Keratinocyte (primary cell): ENCODE data around the gene FNDC1. TPM values are rescaled to one million over a fixed set of nuclear protein-coding genes. Genes with fewer than 3 reads are reported as not detected.

Experiments used
- DNase-seq: peaks from one replicate; pipeline ENCODE4 v3.0.0-alpha.2; 2011; ENCODE audit warnings: low read depth, missing footprints, low spot score
- FAIRE-seq: peaks from 2 replicates; lab custom pipeline; 2011; peaks lifted over from hg19 to GRCh38; lab: Jason Lieb, UNC
- H2AFZ ChIP-seq: 2 replicates; pipeline ENCODE4 v1.6.0; 2012; ENCODE audit warnings: low read length, control low read depth, inconsistent platforms; ENCODE audit not compliant: control insufficient read depth
- H3K27ac ChIP-seq: 2 replicates; pipeline ENCODE4 v1.5.1; 2011; ENCODE audit warnings: low read length; ENCODE audit not compliant: control insufficient read depth, insufficient read depth
- H3K27me3 ChIP-seq: 3 replicates; pipeline ENCODE4 v1.6.0; 2011; ENCODE audit warnings: low read length; ENCODE audit not compliant: control insufficient read depth, insufficient read depth; ENCODE audit errors: extremely low read depth
- H3K36me3 ChIP-seq, 2 experiments: 2 replicates in 1 of 2; 3 replicates in 1 of 2; pipeline ENCODE4 v1.5.1; 2011; ENCODE audit warnings: low read length in 2 of 2, mild to moderate bottlenecking in 1 of 2; ENCODE audit not compliant: control insufficient read depth in 2 of 2, insufficient read depth in 2 of 2; ENCODE audit errors: extremely low read depth in 1 of 2
- H3K4me1 ChIP-seq: 3 replicates; pipeline ENCODE4 v1.5.1; 2011; ENCODE audit warnings: low read length; ENCODE audit not compliant: control insufficient read depth, insufficient read depth; ENCODE audit errors: extremely low read depth
- H3K4me2 ChIP-seq: 3 replicates; pipeline ENCODE4 v1.6.0; 2011; ENCODE audit warnings: low read depth, low read length; ENCODE audit not compliant: control insufficient read depth, insufficient read depth; ENCODE audit errors: extremely low read depth
- H3K4me3 ChIP-seq, 3 experiments: fragments of 200-600 bp in 1 of 3; sonication (generic) in 1 of 3; 2 replicates in 2 of 3; 3 replicates in 1 of 3; pipeline ENCODE4 v1.5.1; 2011 to 2016; ENCODE audit warnings: low read length in 3 of 3, mild to moderate bottlenecking in 3 of 3, control low read depth in 2 of 3, inconsistent platforms in 1 of 3, low read depth in 1 of 3, mixed read lengths in 1 of 3, mixed run types in 1 of 3, moderate library complexity in 1 of 3; ENCODE audit not compliant: control insufficient read depth in 2 of 3, insufficient read depth in 2 of 3; ENCODE audit errors: extremely low read depth in 1 of 3
- H3K79me2 ChIP-seq: 2 replicates; pipeline ENCODE4 v1.6.0; 2012; ENCODE audit warnings: low read length; ENCODE audit not compliant: control insufficient read depth, insufficient read depth
- H3K9ac ChIP-seq: 3 replicates; pipeline ENCODE4 v1.6.0; 2011; ENCODE audit warnings: low read length; ENCODE audit not compliant: control insufficient read depth, insufficient read depth; ENCODE audit errors: extremely low read depth
- H3K9me1 ChIP-seq: 3 replicates; pipeline ENCODE4 v1.6.0; 2011; ENCODE audit warnings: low read length; ENCODE audit not compliant: control insufficient read depth, insufficient read depth; ENCODE audit errors: extremely low read depth
- H3K9me3 ChIP-seq: 2 replicates; pipeline ENCODE4 v1.5.1; 2012; ENCODE audit warnings: low read depth, low read length; ENCODE audit not compliant: control insufficient read depth
- H4K20me1 ChIP-seq: 3 replicates; pipeline ENCODE4 v1.6.0; 2011; ENCODE audit warnings: low read length; ENCODE audit not compliant: control insufficient read depth, insufficient read depth; ENCODE audit errors: extremely low read depth
- CTCF ChIP-seq, 3 experiments: IDR thresholded peaks in 1 of 3; conservative IDR thresholded peaks in 1 of 3; optimal IDR thresholded peaks in 1 of 3; 2 replicates in 2 of 3; 3 replicates in 1 of 3; pipeline versions ENCODE3 to v1.5.1; 2011; ENCODE audit warnings: low read length in 3 of 3, mild to moderate bottlenecking in 3 of 3, moderate library complexity in 2 of 3, control low read depth in 1 of 3, inconsistent platforms in 1 of 3; ENCODE audit not compliant: insufficient read depth in 2 of 3; ENCODE audit errors: extremely low read depth in 1 of 3
- EZH2 ChIP-seq: IDR thresholded peaks from one replicate; pipeline ENCODE4 v1.6.1; 2012; ENCODE audit warnings: inconsistent platforms, mild to moderate bottlenecking, low read length, moderate library complexity
- dilution Hi-C: fragments of 300-500 bp; cut with MboI; formaldehyde crosslinking; loops from one replicate; pipeline ENCODE4 v1.7.0; 2020; ENCODE audit warnings: low sequenced_read_pairs; ENCODE audit not compliant: extremely low pct_ligation_motif_present
- polyA plus RNA-seq, 5 experiments: library from polyadenylated mRNA; depleted of rRNA in 3 of 5; stranded (reverse) in 3 of 5; stranded (forward) in 1 of 5; unstranded in 1 of 5; fragments of >200 nt; gene quantifications; 1 replicate in 1 of 5; 2 replicates in 3 of 5; 3 replicates in 1 of 5; pipeline versions ENCODE4 v1.2.1 to v1.2.3, GENCODE V29; 2011 to 2012; ENCODE audit warnings: missing spikeins in 2 of 5, low read depth in 1 of 5, low replicate concordance in 1 of 5

FNDC1 gene
- polyA plus RNA-seq, 1 donor (not counting 4 experiments of a cell fraction or from before 2014, with no cell fraction given), result not detected

GRCh38 chr6:159313018-159313417, 143.8 kb downstream of the FNDC1 start:
- Histone ChIP-seq H3K4me1 (no peaks in the 10 kb centered on the region), H3K9me1 (no peaks in the 10 kb centered on the region), H2AFZ (no peak overlapping the region), H3K79me2 (no peaks in the 10 kb centered on the region), H3K4me2 (no peak overlapping the region), H3K36me3 (no peaks in the 10 kb centered on the region), H3K27me3 (no peaks in the 10 kb centered on the region), H4K20me1 (no peaks in the 10 kb centered on the region), H3K27ac (no peak overlapping the region), H3K9me3 (no peaks in the 10 kb centered on the region), H3K4me3 (no peak overlapping the region), H3K9ac (no peak overlapping the region)
- FAIRE-seq, result no peak
- TF ChIP-seq EZH2 (no peak), CTCF (optimal IDR thresholded peaks at IDR 0.05 in 1 of 3, IDR thresholded peaks at IDR 0.05 in 1 of 3, conservative IDR thresholded peaks at IDR 0.05 in 1 of 3; ENCODE audit: extremely low read depth in 1 of 3, insufficient read depth in 2 of 3, low read length in 3 of 3) (no peak)
- dilution Hi-C loops, result no loop called here
- no peak for DNase-seq

- TF ChIP-seq EZH2, result no peak
- no peak for TF ChIP-seq CTCF (optimal IDR thresholded peaks at IDR 0.05 in 1 of 3, IDR thresholded peaks at IDR 0.05 in 1 of 3, conservative IDR thresholded peaks at IDR 0.05 in 1 of 3; ENCODE audit: extremely low read depth in 1 of 3, insufficient read depth in 2 of 3, low read length in 3 of 3)
- Histone ChIP-seq H3K9me3 (no peaks in the 10 kb centered on the region), H3K27ac (no peak overlapping the region), H2AFZ (no peak overlapping the region), H3K79me2 (no peaks in the 10 kb centered on the region), H3K9ac (no peak overlapping the region), H3K27me3 (no peaks in the 10 kb centered on the region), H3K4me2 (no peak overlapping the region), H3K36me3 (no peaks in the 10 kb centered on the region), H3K9me1 (no peaks in the 10 kb centered on the region), H3K4me1 (no peaks in the 10 kb centered on the region), H3K4me3 (no peak overlapping the region), H4K20me1 (no peaks in the 10 kb centered on the region)
- DNase-seq (no peak), FAIRE-seq (no peak)
- dilution Hi-C loops, result no loop called here
Measured at GRCh38 chr6:159315562-159315961, 146.4 kb downstream of the FNDC1 start.
